Progenitor cell of endocrine pancreas (in vitro differentiated cells): Measurements from ENCODE around the gene ALKAL2. TPM values are rescaled to one million over a fixed set of nuclear protein-coding genes. Genes with fewer than 3 reads are reported as not detected.

Experiments
- DNase-seq: peaks from one replicate; pipeline ENCODE4 v3.0.0; 2021; ENCODE audit warnings: low spot score; ENCODE audit not compliant: unreplicated experiment
- H3K27ac Mint-ChIP-seq: 2 replicates; pipeline ENCODE4 v1.8.0; 2021; ENCODE audit warnings: mild to moderate bottlenecking, moderate library complexity, mixed read lengths
- H3K27me3 Mint-ChIP-seq: 2 replicates; pipeline ENCODE4 v1.8.0; 2021; ENCODE audit warnings: mixed read lengths
- H3K36me3 Mint-ChIP-seq: 2 replicates; pipeline ENCODE4 v1.8.0; 2022; ENCODE audit warnings: mixed read lengths; ENCODE audit not compliant: insufficient read depth
- H3K4me1 Mint-ChIP-seq: 2 replicates; pipeline ENCODE4 v1.8.0; 2021; ENCODE audit warnings: low read depth, mixed read lengths
- H3K4me3 Mint-ChIP-seq: 2 replicates; pipeline ENCODE4 v1.8.0; 2021; ENCODE audit warnings: low read depth, mild to moderate bottlenecking, moderate library complexity, mixed read lengths
- H3K9me3 Mint-ChIP-seq: 2 replicates; pipeline ENCODE4 v1.8.0; 2021; ENCODE audit warnings: low read depth, mixed read lengths
- CTCF ChIP-seq: fragments of 200-600 bp; sonication (generic); IDR thresholded peaks from one replicate; pipeline ENCODE4 v1.5.0; 2021; ENCODE audit warnings: antibody characterized with exemption, mild to moderate bottlenecking; ENCODE audit not compliant: unreplicated experiment
- total RNA-seq: library from RNA; stranded (reverse); gene quantifications from 2 replicates; pipeline ENCODE4 v1.2.1, GENCODE V29; 2021

Gene ALKAL2
- total RNA-seq, 1 donor from 2014 or later = 0.22 TPM

GRCh38 chr2:275466-275865 lies 12.4 kb downstream of the ALKAL2 start:
- no peak overlapping the region for H3K4me3 Mint-ChIP-seq
- peaks cover 15% of the 10 kb centered on the region for H3K36me3 Mint-ChIP-seq
- no peaks in the 10 kb centered on the region for H3K9me3 Mint-ChIP-seq
- no peaks in the 10 kb centered on the region for H3K4me1 Mint-ChIP-seq
- TF ChIP-seq CTCF = no peak
- H3K27me3 Mint-ChIP-seq = no peaks in the 10 kb centered on the region
- no peak for DNase-seq
- no peak overlapping the region for H3K27ac Mint-ChIP-seq

DNA sequence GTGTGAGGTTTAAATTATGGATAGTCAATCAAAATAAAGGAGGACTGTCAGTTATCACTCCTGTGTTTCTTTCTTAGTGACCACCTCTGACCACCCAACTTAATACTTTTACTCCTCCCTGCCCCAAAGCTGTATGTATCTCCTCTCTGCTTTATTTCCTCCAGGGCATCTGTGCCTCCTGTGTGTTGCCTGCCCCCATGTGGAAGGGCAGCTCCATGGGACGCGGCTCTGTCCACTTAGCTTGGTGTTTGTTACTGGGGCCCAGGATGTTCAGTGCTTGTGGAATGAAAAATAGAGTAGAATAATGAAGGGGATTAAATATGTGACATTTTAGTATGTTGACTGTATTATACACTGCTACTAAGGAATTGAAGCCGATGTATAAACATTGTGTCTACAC lies 13.4 kb downstream of the ALKAL2 start:
- Mint-ChIP-seq H3K9me3 (no peaks in the 10 kb centered on the region), H3K4me1 (no peaks in the 10 kb centered on the region), H3K27me3 (no peaks in the 10 kb centered on the region), H3K4me3 (no peak overlapping the region), H3K36me3 (peaks cover 12% of the 10 kb centered on the region), H3K27ac (no peak overlapping the region)
- DNase-seq = no peak
- TF ChIP-seq CTCF = no peak

DNA sequence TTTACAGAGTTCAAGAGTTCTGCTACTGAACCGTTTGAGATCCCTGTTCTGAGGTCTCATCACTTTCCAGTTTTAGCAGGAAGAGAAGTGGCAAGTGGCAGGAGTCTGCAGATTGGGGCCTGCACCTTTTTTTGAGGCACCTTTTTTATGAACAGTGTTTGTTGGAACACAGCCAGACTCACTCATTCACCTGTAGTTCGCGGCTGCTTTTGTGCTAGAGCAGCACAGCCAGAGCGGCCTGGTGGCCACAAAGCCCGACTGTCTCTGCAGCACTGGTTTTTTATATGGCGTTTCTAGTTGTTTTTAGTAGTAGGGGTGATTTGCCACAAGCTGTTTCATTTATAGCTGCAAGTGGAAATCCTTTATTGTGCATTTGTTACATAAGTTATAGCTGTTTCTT lies 14.6 kb downstream of the ALKAL2 start:
- DNase-seq = no peak
- Mint-ChIP-seq H3K36me3 (peaks cover 8% of the 10 kb centered on the region), H3K27me3 (no peaks in the 10 kb centered on the region), H3K4me1 (no peaks in the 10 kb centered on the region), H3K9me3 (no peaks in the 10 kb centered on the region), H3K4me3 (no peak overlapping the region), H3K27ac (no peak overlapping the region)
- no peak for TF ChIP-seq CTCF

GRCh38 chr2:271917-272316 lies 16.0 kb downstream of the ALKAL2 start:
- no peak for DNase-seq
- no peak overlapping the region for H3K4me3 Mint-ChIP-seq
- H3K4me1 Mint-ChIP-seq = peaks cover 2% of the 10 kb centered on the region
- H3K27ac Mint-ChIP-seq = peak overlapping the region; percentile 77
- TF ChIP-seq CTCF = no peak
- no peaks in the 10 kb centered on the region for H3K9me3 Mint-ChIP-seq
- peaks cover 2% of the 10 kb centered on the region for H3K36me3 Mint-ChIP-seq
- no peaks in the 10 kb centered on the region for H3K27me3 Mint-ChIP-seq

GRCh38 chr2:270861-271260 lies 17.0 kb downstream of the ALKAL2 start:
- Mint-ChIP-seq H3K27ac (peak overlapping the region; percentile 26), H3K9me3 (no peaks in the 10 kb centered on the region), H3K36me3 (peaks cover 2% of the 10 kb centered on the region), H3K4me1 (peaks cover 6% of the 10 kb centered on the region), H3K27me3 (no peaks in the 10 kb centered on the region), H3K4me3 (no peak overlapping the region)
- no peak for DNase-seq
- TF ChIP-seq CTCF = no peak
